ENCODE results near the gene CTSZ.

The CTSZ gene

DNA sequence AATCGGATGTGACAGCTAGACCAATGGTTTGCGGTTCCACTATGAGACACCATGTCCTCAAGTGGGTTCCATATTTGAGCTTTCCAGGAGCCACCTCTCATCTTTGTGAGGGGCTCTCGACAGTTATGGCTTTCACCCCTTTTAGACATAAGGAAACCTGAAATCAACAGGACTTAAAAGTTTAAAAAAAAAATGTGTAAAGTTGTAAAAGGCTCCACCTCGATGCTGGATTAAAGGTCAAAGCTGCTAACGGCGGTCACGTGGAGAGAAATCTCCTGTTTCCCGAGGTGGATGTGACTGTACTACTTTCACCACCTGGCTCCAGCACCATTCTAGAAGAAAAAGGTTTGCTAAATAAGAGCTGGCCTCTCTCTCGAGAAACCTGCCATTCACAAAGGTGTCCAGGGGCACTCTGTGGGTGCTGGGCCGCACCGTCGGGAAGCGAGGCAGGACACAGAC lies 24.5 kb upstream of the CTSZ start:
- TF ChIP-seq, protein P1, sequence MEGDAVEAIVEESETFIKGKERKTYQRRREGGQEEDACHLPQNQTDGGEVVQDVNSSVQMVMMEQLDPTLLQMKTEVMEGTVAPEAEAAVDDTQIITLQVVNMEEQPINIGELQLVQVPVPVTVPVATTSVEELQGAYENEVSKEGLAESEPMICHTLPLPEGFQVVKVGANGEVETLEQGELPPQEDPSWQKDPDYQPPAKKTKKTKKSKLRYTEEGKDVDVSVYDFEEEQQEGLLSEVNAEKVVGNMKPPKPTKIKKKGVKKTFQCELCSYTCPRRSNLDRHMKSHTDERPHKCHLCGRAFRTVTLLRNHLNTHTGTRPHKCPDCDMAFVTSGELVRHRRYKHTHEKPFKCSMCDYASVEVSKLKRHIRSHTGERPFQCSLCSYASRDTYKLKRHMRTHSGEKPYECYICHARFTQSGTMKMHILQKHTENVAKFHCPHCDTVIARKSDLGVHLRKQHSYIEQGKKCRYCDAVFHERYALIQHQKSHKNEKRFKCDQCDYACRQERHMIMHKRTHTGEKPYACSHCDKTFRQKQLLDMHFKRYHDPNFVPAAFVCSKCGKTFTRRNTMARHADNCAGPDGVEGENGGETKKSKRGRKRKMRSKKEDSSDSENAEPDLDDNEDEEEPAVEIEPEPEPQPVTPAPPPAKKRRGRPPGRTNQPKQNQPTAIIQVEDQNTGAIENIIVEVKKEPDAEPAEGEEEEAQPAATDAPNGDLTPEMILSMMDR (IDR thresholded peaks at IDR 0.05; ENCODE audit: extremely low read depth, missing control alignments) = no peak

DNA sequence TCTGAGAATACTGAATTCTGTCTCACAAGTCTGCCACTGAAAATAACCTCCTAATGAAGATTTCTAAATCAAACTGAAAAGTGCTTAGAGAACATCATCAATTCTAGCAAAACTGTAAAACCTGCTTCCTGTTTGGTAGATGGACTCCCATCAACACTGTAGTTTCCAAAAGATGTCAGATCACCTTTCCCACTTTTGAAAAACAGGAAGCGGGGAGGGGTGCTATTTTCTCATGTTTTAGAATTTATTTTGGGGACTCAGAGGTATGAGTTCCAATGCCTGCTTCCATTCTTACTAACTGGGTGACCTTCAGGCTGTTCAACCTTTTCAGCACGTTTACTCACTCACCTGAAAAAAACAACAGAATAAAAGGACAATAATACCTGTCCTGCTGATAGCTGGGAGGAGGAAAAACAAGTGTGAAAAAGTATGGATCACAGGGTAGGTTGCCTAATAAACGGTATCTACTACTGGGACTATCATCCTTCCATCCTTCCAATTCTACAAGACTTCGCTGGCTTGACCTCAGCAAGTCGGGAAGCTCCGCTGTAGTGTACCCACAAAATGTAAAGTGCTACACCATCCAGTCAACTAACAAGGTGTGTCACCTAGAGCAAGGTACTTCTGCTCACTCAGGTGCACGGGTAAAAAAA lies 24.0 kb upstream of the CTSZ start:
- DNase-seq (ENCODE audit: low spot score) = no peak
- TF ChIP-seq, protein P1 (IDR thresholded peaks at IDR 0.05; ENCODE audit: extremely low read depth, missing control alignments) = no peak

More for the DNA sequence above, 24.5 kb upstream of the CTSZ start:
- DNase-seq (ENCODE audit: low spot score) = no peak

DNA sequence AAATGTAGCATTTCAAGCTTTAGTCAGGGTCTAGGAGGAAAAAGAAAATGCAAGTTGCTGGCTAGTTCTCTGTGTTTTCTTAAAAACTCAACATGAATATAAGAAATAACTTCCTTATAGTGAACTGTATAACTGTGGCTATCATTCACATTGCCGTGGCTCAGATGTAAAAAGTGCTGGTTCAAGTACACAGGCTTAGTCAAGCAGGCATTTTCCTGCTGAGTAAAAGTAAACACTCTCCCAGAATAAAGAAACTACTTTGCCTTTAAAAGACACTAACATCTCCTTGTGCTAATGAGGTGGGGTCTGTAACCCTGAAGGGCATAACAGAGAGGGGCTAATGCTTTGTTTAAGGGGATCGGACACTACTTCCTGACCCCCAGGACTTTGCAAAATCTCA lies 21.8 kb upstream of the CTSZ start:
- TF ChIP-seq, protein P1 (IDR thresholded peaks at IDR 0.05; ENCODE audit: extremely low read depth, missing control alignments) = no peak
- DNase-seq (ENCODE audit: low spot score) = no peak

DNA sequence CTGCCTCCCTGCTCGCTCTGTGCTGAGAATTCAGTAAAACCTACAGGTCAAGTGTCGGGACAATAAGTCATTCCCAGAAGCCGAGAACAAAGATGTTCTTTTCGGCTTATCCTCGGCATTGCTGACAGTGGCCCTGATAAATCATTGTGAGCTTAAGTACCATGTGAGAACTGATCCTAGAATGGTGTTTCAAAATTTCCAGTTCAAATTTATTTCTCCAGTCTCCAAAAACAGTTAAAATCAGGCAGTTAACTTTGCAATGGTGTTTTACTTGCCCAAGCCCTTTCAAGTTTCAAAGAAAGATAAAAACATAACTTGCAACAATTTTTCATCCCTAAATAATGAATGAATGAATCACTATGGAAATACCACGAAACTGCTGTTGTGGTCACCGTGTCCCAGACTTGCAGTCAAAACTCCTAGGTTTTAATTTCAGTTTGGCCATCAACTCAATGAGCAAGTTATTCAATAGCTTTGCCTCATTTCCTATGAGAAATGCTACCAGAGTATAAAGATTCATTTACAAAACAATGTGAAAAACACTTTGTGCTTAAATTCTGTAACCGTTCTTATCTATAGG lies 20.8 kb upstream of the CTSZ start:
- DNase-seq (ENCODE audit: low spot score) = no peak
- TF ChIP-seq, protein P1 (IDR thresholded peaks at IDR 0.05; ENCODE audit: extremely low read depth, missing control alignments) = no peak

DNA sequence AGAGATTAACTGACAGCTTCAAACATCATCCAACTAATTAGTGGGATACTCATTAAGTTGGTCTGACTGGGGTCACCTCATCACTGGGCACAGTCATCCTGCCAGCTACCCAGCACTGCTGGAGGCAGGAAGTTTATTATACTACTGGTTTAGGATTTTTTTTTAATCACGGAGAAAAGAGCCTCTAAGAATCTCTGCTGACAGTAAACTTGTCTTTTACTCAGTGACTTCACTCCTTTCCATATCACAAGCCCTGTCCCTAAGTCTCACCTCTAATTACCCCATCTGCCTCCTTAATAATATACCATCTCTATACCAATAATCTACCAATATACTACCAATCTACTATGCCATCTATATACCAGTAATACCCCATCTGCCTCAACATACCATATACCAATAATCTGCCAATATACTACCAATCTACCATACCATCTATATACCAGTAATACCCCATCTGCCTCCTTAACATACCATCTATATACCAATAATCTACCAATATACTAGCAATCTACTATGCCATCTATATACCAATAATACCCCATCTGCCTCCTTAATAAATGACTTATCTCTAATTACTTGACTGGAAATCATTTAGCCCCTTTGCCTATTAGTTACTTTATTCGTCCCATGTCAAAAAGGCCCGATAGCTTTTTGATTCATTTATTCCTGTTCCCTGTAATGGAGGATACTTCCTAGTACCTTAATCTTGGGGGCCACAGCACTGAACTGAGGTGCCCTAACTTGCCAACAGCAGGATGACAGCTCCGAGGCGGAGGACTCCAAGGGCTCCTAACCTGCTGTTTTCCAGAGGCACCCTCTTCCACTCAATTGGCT lies 20.1 kb upstream of the CTSZ start:
- TF ChIP-seq, protein P1 (IDR thresholded peaks at IDR 0.05; ENCODE audit: extremely low read depth, missing control alignments) = no peak
- DNase-seq (ENCODE audit: low spot score) = no peak

DNA sequence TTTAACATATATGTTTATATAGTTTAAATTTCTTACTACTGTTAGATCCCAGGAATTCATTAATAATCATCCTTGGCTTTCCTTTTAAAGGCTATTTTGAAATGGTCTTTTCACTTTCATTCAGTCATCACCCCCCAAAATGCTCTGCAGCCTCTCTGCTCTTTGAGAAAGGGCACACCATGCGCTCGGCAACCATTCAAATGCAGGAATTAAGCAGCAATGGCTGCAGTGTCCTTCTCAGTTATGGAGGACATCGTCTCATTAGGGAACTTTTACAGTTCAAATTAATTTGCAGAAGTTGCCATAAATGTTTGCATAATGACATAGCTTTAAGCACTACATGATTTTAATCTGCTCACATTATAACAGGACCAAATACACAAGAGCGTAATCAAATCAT lies 18.5 kb upstream of the CTSZ start:
- TF ChIP-seq, protein P1 (IDR thresholded peaks at IDR 0.05; ENCODE audit: extremely low read depth, missing control alignments) = no peak
- no peak for DNase-seq (ENCODE audit: low spot score)

DNA sequence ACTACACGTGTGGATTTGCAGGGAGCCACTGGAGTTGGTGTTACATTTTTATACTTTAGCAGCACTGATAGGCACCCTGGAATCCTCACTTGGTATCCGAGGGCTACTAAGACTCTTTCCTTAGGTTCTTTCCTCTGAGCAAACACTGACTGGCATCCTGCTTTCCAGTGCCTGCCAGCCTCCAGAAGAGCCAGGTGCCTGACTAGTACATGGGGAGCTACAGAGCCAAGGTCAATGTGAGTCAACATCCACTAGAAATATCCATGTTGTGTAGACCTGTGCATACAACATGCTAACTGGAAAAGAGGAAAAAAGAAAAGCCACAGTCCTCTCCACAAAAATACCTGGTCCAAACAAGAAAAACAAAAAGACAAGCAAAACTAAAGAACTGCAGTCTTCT lies 18.0 kb upstream of the CTSZ start:
- TF ChIP-seq, protein P1 (IDR thresholded peaks at IDR 0.05; ENCODE audit: extremely low read depth, missing control alignments) = no peak
- no peak for DNase-seq (ENCODE audit: low spot score)

Data from GM20000 (cell line).